HCT116 (cell line): ENCODE data around the gene PHF21A. TPM values are rescaled to one million over a fixed set of nuclear protein-coding genes. Genes with fewer than 3 reads are reported as not detected.
A peak's percentile ranks its signal among the peaks of the same experiment; 100 is the strongest.

Experiments
- ATAC-seq: fragments of 200-7000 bp; cut with Tn5 transposase; 2 replicates; pipeline ENCODE4 v1.9.1; 2020; ENCODE audit warnings: mild to moderate bottlenecking, moderate library complexity
- BruUV-seq: library from RNA; stranded (reverse); fragments of 400-500 nt; replicated peaks from 2 replicates; lab custom pipeline; 2021; lab: Mats Ljungman, UMichigan
- CTCF ChIA-PET: fragments of 300-600 bp; sonication (Branson Sonifier 250); formaldehyde crosslinking; loops from one replicate; lab custom pipeline; 2021; ENCODE audit warnings: antibody characterized with exemption; lab: Charles Lee
- POLR2A ChIA-PET: fragments of 300-600, 350-600 bp; sonication (Branson Sonifier 250); formaldehyde crosslinking; loops from one replicate; lab custom pipeline; 2021; ENCODE audit warnings: antibody characterized with exemption; lab: Charles Lee
- RAD21 ChIA-PET, 2 experiments: fragments of 300-600 bp; sonication (Branson Sonifier 250); formaldehyde crosslinking; loops; one replicate each; lab custom pipeline; 2023; ENCODE audit warnings: low total read pairs in 2 of 2; ENCODE audit not compliant: uncharacterized antibody in 2 of 2, unreplicated experiment in 2 of 2, low non-redundant PET in 1 of 2; lab: Charles Lee
- DNase-seq: peaks from one replicate; pipeline ENCODE4 v3.0.0-alpha.2; 2010; ENCODE audit warnings: low read depth, low spot score
- H2AFZ ChIP-seq: fragments of 200-600 bp; shearing (Covaris generic), sonication (generic); 2 replicates; pipeline ENCODE4 v1.6.1; 2017; ENCODE audit warnings: low read depth, mixed run types, mixed read lengths, antibody characterized with exemption, low read length; ENCODE audit not compliant: poor library complexity, severe bottlenecking
- H3K27ac ChIP-seq: 2 replicates; pipeline ENCODE4 v1.5.1; 2012; ENCODE audit warnings: low read depth, low read length
- H3K27me3 ChIP-seq: fragments of 200-600 bp; sonication (generic); 2 replicates; pipeline ENCODE4 v1.6.1; 2016; ENCODE audit warnings: mixed run types, low read length, mixed read lengths; ENCODE audit not compliant: insufficient read depth
- H3K36me3 ChIP-seq, 2 experiments: fragments of 200-500 bp in 1 of 2; fragments of 200-600 bp in 1 of 2; sonication (Bioruptor generic) in 1 of 2; sonication (generic) in 1 of 2; 2 replicates each; pipeline versions ENCODE4 v1.5.1 to v1.6.1; 2014 to 2016; ENCODE audit warnings: low read length in 2 of 2, inconsistent platforms in 1 of 2, mixed read lengths in 1 of 2, mixed run types in 1 of 2; ENCODE audit not compliant: insufficient read depth in 2 of 2, control insufficient read depth in 1 of 2
- H3K4me1 ChIP-seq, 2 experiments: fragments of 200-600 bp in 1 of 2; sonication (generic) in 1 of 2; 2 replicates each; pipeline versions ENCODE4 v1.5.1 to v1.6.1; 2012 to 2017; ENCODE audit warnings: low read length in 2 of 2, inconsistent platforms in 1 of 2, mild to moderate bottlenecking in 1 of 2, mixed read lengths in 1 of 2, mixed run types in 1 of 2, moderate library complexity in 1 of 2; ENCODE audit not compliant: insufficient read depth in 2 of 2, control insufficient read depth in 1 of 2
- H3K4me2 ChIP-seq: fragments of 200-600 bp; sonication (generic); 2 replicates; pipeline ENCODE4 v1.6.1; 2017; ENCODE audit warnings: mixed run types, low read length, mixed read lengths
- H3K4me3 ChIP-seq, 2 experiments: fragments of 200-600 bp in 1 of 2; sonication (generic) in 1 of 2; replicated peaks in 1 of 2; 2 replicates each; pipeline ENCODE4 v1.5.1; 2011 to 2016; ENCODE audit warnings: low read length in 2 of 2, control low read depth in 1 of 2, low read depth in 1 of 2, mild to moderate bottlenecking in 1 of 2, mixed read lengths in 1 of 2, mixed run types in 1 of 2
- H3K79me2 ChIP-seq: fragments of 200-600 bp; sonication (generic); 2 replicates; pipeline ENCODE4 v1.6.1; 2017; ENCODE audit warnings: mild to moderate bottlenecking, mixed run types, low read length, moderate library complexity, mixed read lengths; ENCODE audit not compliant: insufficient read depth
- H3K9ac ChIP-seq: fragments of 200-600 bp; sonication (generic); 2 replicates; pipeline ENCODE4 v1.6.1; 2016; ENCODE audit warnings: low read length, mixed read lengths
- H3K9me2 ChIP-seq: fragments of 200-600 bp; sonication (generic), shearing (Covaris generic); 2 replicates; pipeline ENCODE4 v1.6.1; 2017; ENCODE audit warnings: mixed run types, mild to moderate bottlenecking, moderate library complexity; ENCODE audit not compliant: insufficient read depth
- H3K9me3 ChIP-seq, 2 experiments: fragments of 200-500 bp in 1 of 2; fragments of 200-600 bp in 1 of 2; sonication (Bioruptor generic) in 1 of 2; sonication (generic) in 1 of 2; 2 replicates each; pipeline ENCODE4 v1.6.1; 2014 to 2017; ENCODE audit warnings: low read length in 2 of 2, mixed read lengths in 2 of 2, inconsistent platforms in 1 of 2, low read depth in 1 of 2, mild to moderate bottlenecking in 1 of 2, mixed run types in 1 of 2, moderate library complexity in 1 of 2; ENCODE audit not compliant: control insufficient read depth in 1 of 2, insufficient read depth in 1 of 2
- H4K20me1 ChIP-seq: fragments of 200-600 bp; sonication (generic), shearing (Covaris generic); 2 replicates; pipeline ENCODE4 v1.6.1; 2017; ENCODE audit warnings: mixed run types, mild to moderate bottlenecking, moderate library complexity; ENCODE audit not compliant: insufficient read depth
- CBX3 ChIP-seq: IDR thresholded peaks from 2 replicates; pipeline ENCODE4 v1.6.1; 2012; ENCODE audit warnings: low read depth
- CEBPB ChIP-seq: IDR thresholded peaks from 2 replicates; pipeline ENCODE4 v1.6.1; 2012; ENCODE audit warnings: low read depth
- EGR1 ChIP-seq: IDR thresholded peaks from 2 replicates; pipeline ENCODE4 v1.6.1; 2012; ENCODE audit warnings: low read depth
- EZH2 ChIP-seq: fragments of 200-600 bp; sonication (generic); IDR thresholded peaks from 2 replicates; pipeline ENCODE4 v1.6.1; 2017; ENCODE audit warnings: antibody characterized with exemption, mixed run types
- EZH2phosphoT487 ChIP-seq: fragments of 200-600 bp; IDR thresholded peaks from 2 replicates; pipeline ENCODE4 v1.6.1; 2018; ENCODE audit warnings: antibody characterized with exemption, borderline replicate concordance
- JUND ChIP-seq: IDR thresholded peaks from 2 replicates; pipeline ENCODE4 v1.6.1; 2012
- POLR2A ChIP-seq: IDR thresholded peaks from 2 replicates; pipeline ENCODE4 v1.7.0; 2011; ENCODE audit warnings: borderline replicate concordance; ENCODE audit not compliant: insufficient read depth, insufficient read length; ENCODE audit errors: extremely low read depth
- POLR2AphosphoS5 ChIP-seq: IDR thresholded peaks from 2 replicates; pipeline ENCODE4 v1.6.1; 2011; ENCODE audit warnings: mild to moderate bottlenecking, low read depth, low read length, moderate library complexity
- RAD21 ChIP-seq: IDR thresholded peaks from 2 replicates; pipeline ENCODE4 v1.6.1; 2012; ENCODE audit warnings: low read depth, mild to moderate bottlenecking
- SIN3A ChIP-seq: IDR thresholded peaks from 2 replicates; pipeline ENCODE4 v1.6.1; 2012; ENCODE audit warnings: low read depth
- SP1 ChIP-seq: IDR thresholded peaks from 2 replicates; pipeline ENCODE4 v1.6.1; 2012; ENCODE audit warnings: low read depth
- TCF7L2 ChIP-seq: IDR thresholded peaks from 2 replicates; pipeline ENCODE4 v1.7.0; 2011; ENCODE audit warnings: borderline replicate concordance, inconsistent platforms; ENCODE audit not compliant: insufficient read depth, insufficient read length; ENCODE audit errors: extremely low read depth
- YY1 ChIP-seq: IDR thresholded peaks from 2 replicates; pipeline ENCODE4 v1.6.1; 2011; ENCODE audit warnings: low read length, low read depth, moderate library complexity, mild to moderate bottlenecking; ENCODE audit not compliant: insufficient replicate concordance; ENCODE audit errors: extremely low read depth
- ZNF274 ChIP-seq: fragments of 200-500 bp; sonication (Bioruptor generic); IDR thresholded peaks from 2 replicates; pipeline ENCODE4 v1.6.1; 2014; ENCODE audit warnings: mild to moderate bottlenecking, low read depth, low read length, inconsistent platforms
- intact Hi-C: fragments of 100-400 bp; cut with micrococcal nuclease; formaldehyde crosslinking; loops from 2 replicates; pipeline ENCODE4 v1.10.0; 2022
- total RNA-seq: library from RNA; stranded (reverse); gene quantifications from one replicate; pipeline ENCODE4 v1.2.1, GENCODE V29; 2021; ENCODE audit not compliant: unreplicated experiment
- TF ChIP-seq, protein P1 (sequence below), 3 experiments: fragments of 200-600 bp in 1 of 3; sonication (generic) in 1 of 3; IDR thresholded peaks in 2 of 3; conservative IDR thresholded peaks in 1 of 3; 2 replicates each; pipeline ENCODE4 v1.5.1; 2012 to 2017; ENCODE audit warnings: low read depth in 2 of 3, low read length in 2 of 3, antibody characterized with exemption in 1 of 3, borderline replicate concordance in 1 of 3, control low read depth in 1 of 3, mild to moderate bottlenecking in 1 of 3, mixed read lengths in 1 of 3, mixed run types in 1 of 3, moderate library complexity in 1 of 3; ENCODE audit not compliant: insufficient read depth in 1 of 3
- TF ChIP-seq, protein P2 (sequence below): IDR thresholded peaks from 2 replicates; pipeline ENCODE4 v1.6.1; 2012
- TF ChIP-seq, protein P3 (sequence below): IDR thresholded peaks from 2 replicates; pipeline ENCODE4 v1.6.1; 2011; ENCODE audit warnings: mild to moderate bottlenecking, low read length, moderate library complexity; ENCODE audit not compliant: insufficient replicate concordance; ENCODE audit errors: extremely low read depth

Gene PHF21A
- total RNA-seq, 1 experiment from 2014 or later: 27.0 TPM

DNA sequence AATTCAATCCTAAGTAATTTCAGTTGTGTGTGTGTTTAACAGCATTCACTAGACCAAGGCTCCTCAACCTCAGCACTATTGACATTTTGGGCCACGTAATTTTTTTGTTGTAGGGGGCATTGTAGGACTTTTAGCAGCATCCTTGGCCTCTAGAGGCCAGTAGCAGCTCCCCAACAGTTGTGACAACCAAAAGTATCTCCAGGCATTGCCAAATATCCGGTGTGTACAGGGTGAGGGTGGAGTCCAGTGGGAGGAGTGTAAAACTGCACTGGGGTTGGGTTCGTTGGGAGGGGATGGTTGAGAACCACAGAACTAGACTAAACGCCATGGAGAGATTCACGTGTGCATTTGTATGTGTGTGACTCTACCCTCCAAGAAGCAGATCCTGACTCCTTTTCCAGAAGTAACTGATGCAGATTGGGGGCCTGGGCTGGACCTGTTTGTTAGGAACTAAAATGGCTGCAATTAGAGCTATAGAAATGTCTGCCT is 5.9 kb upstream of the PHF21A start:
- ATAC-seq: peak; percentile 99
- H3K4me2 ChIP-seq: peak overlapping the region; percentile 44
- ChIA-PET RAD21 (no interaction called here), POLR2A (interaction anchor here (1.3 kb wide), 1 partner anchor 116 kb away, joined by 4 read pairs; no protein-coding TSS in a partner anchor), CTCF (interaction anchor here (1.1 to 1.3 kb wide), 2 partner anchors 9 kb away, joined by 3 to 9 read pairs; no protein-coding TSS in a partner anchor)
- peak overlapping the region; percentile 9; the same call in 1 of the 2 replicates for H3K27ac ChIP-seq
- H3K9me3 ChIP-seq: no peaks in the 10 kb centered on the region
- no peaks in the 10 kb centered on the region for H4K20me1 ChIP-seq
- no peaks in the 10 kb centered on the region for H3K27me3 ChIP-seq
- H3K4me3 ChIP-seq: no peak overlapping the region
- DNase-seq: peak; percentile 84
- BruUV-seq: no TSS peak
- H3K36me3 ChIP-seq: no peaks in the 10 kb centered on the region
- intact Hi-C loops: loop anchor here (2.0 kb wide), 2 partner anchors 110 to 188 kb away; no protein-coding TSS in a partner anchor
- no peaks in the 10 kb centered on the region for H3K9me2 ChIP-seq
- H3K4me1 ChIP-seq: peaks cover 11 to 26% of the 10 kb centered on the region in 2 experiments; a peak in 3 of 4 replicates
- H3K9ac ChIP-seq: no peak overlapping the region
- H3K79me2 ChIP-seq: no peaks in the 10 kb centered on the region
- TF ChIP-seq, protein P1, sequence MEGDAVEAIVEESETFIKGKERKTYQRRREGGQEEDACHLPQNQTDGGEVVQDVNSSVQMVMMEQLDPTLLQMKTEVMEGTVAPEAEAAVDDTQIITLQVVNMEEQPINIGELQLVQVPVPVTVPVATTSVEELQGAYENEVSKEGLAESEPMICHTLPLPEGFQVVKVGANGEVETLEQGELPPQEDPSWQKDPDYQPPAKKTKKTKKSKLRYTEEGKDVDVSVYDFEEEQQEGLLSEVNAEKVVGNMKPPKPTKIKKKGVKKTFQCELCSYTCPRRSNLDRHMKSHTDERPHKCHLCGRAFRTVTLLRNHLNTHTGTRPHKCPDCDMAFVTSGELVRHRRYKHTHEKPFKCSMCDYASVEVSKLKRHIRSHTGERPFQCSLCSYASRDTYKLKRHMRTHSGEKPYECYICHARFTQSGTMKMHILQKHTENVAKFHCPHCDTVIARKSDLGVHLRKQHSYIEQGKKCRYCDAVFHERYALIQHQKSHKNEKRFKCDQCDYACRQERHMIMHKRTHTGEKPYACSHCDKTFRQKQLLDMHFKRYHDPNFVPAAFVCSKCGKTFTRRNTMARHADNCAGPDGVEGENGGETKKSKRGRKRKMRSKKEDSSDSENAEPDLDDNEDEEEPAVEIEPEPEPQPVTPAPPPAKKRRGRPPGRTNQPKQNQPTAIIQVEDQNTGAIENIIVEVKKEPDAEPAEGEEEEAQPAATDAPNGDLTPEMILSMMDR (IDR thresholded peaks at IDR 0.05 in 2 of 3, conservative IDR thresholded peaks at IDR 0.05 in 1 of 3; ENCODE audit: borderline replicate concordance in 1 of 3, insufficient read depth in 1 of 3, low read depth in 2 of 3, low read length in 2 of 3): peak; percentile 68 to 79 (median 79); a peak in 5 of 6 replicates
- TF ChIP-seq YY1 (peak; percentile 41), SIN3A (no peak), EGR1 (no peak), CEBPB (peak; percentile 95), JUND (no peak), POLR2A (peak; percentile 41), RAD21 (peak; percentile 71), TCF7L2 (peak; percentile 16), ZNF274 (no peak), EZH2 (no peak), POLR2AphosphoS5 (peak; percentile 64), SP1 (0 out of 2 replicates have a peak, but pooled peaks have one; percentile 33), EZH2phosphoT487 (no peak), CBX3 (peak; percentile 65; the same call in 1 of the 2 replicates)
- TF ChIP-seq, protein P2, sequence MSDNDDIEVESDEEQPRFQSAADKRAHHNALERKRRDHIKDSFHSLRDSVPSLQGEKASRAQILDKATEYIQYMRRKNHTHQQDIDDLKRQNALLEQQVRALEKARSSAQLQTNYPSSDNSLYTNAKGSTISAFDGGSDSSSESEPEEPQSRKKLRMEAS: no peak
- TF ChIP-seq, protein P3, sequence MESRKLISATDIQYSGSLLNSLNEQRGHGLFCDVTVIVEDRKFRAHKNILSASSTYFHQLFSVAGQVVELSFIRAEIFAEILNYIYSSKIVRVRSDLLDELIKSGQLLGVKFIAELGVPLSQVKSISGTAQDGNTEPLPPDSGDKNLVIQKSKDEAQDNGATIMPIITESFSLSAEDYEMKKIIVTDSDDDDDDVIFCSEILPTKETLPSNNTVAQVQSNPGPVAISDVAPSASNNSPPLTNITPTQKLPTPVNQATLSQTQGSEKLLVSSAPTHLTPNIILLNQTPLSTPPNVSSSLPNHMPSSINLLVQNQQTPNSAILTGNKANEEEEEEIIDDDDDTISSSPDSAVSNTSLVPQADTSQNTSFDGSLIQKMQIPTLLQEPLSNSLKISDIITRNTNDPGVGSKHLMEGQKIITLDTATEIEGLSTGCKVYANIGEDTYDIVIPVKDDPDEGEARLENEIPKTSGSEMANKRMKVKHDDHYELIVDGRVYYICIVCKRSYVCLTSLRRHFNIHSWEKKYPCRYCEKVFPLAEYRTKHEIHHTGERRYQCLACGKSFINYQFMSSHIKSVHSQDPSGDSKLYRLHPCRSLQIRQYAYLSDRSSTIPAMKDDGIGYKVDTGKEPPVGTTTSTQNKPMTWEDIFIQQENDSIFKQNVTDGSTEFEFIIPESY: no peak
- peak overlapping the region; percentile 98 for H2AFZ ChIP-seq
